ENCODE measurements around the gene NRG3.

The NRG3 gene

DNA sequence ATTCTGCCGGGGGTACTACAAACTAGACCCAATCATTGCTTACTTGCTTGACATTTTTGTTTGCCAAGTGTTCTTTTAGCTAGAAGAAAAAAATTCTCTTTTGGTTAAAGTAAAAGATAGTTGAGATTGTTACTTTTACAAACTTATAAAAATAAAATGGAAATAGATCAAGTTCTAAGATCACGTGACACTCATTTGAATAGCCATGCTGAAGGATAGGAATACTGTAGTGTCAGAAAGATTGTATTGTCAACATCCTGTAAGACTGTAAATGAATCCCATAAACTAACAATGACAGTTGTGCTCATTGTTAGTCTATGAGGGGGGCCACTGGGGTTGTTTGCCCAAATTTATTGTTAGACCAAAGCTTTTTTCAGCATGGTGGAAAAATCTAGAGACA lies 10.5 kb downstream of the NRG3 start:
- DNase-seq = no peak

DNA sequence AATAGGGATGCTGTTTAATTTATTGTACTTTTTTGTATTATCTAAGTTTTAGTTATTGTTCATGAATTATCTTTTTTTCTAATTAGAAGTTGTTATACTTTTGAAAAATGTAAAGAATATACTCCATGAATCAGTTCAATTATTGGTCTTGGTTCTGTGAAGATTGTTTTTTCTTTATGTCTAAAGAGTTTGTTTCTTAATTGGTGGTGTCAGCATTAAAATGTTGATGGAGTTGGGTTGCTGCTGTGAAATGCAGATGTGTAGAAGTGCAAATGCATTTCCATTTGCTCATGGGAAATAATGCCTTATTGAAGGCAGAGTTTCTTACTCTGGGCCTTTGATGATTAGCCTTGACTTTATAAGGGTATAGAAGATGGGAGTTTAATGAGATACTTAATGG lies 11.9 kb downstream of the NRG3 start:
- no peak for DNase-seq

DNA sequence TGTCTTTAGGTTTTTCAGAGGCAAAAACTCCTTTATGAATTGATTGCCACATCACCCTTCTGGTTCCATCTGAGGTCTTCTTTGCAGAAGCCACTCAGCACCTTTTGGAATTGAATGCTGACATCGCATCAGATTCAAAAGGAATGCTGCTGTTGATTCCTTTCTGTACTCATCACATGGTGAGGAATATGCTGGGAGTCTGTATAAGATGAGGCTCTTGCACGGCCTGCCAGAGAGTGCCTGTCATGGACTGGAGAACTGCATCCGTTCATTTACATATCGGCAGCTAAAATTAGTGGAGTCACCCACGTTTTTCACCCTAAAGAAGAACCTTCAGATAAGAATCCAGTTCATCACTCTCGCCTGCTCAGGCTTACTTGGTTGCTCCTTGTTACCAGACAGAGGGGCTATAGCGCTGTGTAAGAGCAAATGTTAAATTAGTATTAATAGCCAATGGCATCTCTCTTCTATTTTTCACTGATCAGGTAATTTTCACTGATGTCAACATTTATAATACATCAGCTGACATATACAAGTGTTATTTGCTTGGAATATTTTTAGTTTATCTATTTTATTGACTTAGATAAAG lies 14.3 kb downstream of the NRG3 start:
- DNase-seq = no peak

DNA sequence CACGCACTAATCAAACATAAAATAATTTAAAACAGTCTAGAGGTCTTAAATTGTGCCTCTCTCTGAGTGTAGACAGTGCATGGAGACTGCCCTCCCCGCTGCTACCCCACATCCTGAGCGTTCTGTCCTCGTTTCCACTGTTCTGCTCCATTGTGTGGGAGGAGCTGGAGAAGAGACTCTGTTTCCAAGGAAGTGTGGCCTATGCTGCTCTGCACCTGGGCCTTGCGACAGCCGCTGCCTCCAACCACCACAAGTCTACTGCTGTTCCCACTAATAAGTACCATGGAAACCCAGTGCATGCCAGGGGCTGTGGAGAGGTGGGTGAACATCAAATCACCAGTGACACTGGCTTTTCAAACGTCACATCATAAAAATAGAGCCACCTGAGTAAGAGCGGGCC lies 19.6 kb downstream of the NRG3 start:
- no peak for DNase-seq

DNA sequence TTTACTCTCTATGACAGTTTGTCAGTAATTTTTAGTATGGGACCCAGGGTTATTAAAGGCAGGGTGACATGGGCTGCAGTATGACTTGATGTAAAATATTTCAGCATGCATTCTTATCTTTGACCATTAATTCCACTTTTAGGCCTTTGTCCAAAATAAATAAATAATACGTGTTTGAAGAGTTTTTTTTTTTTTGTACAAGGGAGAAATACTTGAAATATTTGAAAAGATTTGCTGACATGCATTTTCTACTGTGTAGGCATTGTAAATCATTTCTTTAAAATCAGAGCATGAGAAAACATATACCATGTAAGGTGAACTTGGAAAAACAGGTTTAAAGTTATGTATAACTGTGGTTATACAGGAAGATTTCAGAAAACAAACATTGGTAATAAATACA lies 23.5 kb downstream of the NRG3 start:
- DNase-seq = no peak

DNA sequence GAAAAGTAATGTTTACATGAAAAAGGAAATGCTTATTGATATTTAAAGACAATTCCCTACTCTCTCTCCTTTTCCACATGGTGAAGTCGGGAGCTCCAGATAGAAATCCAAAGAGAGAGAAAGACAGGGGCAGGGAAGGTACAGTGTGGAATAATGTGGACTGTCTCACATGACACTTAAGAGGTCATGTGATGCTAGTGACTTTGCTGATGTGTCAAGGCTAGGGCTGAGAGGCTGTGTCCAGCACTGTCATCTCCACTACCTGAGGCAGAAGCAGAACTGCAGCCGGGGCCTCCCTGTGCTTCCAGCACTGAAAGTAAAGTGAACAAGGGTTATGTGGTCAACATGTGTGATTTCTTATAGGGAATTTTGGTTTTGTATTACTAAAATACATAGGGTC lies 26.0 kb downstream of the NRG3 start:
- no peak for DNase-seq

DNA sequence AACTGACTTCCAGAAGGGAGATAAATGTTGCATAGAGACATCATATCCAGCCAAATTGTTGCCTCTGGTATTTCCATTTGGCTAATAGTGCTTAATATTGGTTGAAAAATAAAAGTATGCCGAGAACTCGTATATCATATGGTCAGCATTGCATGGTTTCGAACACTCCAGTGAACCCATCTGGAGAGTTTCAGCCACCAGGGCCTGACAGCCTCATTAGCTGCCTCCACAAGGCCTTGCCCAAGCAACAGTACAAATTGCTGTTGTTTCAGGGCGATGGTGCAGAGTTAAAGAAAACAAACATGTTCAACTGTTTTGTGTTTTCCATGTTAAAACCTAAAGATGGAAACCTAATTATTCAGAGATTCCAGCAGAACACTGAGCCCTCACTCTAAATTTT lies 28.5 kb downstream of the NRG3 start:
- DNase-seq = no peak

DNA sequence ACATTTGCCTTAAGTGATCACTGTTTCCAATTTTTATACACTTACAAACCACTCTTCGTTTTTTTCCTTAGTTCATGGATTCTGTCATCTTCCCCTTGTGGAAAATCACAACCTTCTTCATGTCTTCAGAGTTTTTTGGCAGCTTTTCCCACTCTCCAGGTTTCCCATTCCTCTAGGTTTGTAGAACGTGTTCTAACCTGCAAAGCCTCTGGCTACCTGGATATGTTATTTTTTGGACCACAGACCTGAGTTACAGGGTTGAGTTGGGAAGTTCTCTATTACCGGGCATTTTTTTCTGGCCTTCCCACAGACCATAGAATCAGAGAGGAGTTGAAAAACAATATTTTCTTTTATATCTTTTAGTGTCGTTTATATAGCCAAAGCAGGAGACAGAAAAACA lies 30.2 kb downstream of the NRG3 start:
- no peak for DNase-seq

DNA sequence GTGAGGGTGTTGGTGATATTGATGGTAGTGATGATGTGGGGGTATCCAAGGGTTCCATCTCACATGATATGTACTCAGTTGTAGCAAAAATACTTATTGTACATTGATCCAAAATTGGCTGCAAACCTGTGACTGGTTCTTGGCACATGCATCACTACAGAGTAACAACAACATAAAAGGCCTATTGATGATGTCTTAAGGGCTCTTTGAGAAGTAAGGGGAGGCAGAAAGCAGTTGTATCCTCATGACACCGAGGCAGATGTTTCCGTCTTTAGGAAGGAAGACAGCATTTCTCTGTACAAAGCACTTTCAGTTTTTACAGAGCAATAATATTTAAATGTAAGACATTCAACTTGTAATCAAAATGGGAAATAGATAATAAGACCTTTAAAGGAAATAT lies 34.5 kb downstream of the NRG3 start:
- no peak for DNase-seq

DNA sequence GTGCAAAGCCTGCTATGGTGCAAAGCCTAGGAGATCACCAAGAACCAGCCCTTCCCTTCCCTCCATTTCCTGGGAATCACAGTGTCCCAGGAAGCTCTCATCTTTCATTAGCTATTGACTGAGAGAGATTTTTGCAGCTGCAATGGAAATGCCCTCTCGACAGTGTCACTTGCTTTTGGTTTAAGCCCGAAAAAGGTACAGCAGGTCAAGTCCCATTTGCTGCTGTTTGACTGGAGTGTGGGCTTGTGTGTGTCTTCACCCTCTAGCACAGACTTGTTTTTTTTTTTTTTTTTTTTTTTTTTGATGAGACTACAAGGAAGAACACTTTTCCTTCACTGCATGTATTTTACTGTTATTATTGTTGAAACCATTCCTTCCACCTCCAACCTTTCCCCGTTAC lies 36.3 kb downstream of the NRG3 start:
- no peak for DNase-seq

DNA sequence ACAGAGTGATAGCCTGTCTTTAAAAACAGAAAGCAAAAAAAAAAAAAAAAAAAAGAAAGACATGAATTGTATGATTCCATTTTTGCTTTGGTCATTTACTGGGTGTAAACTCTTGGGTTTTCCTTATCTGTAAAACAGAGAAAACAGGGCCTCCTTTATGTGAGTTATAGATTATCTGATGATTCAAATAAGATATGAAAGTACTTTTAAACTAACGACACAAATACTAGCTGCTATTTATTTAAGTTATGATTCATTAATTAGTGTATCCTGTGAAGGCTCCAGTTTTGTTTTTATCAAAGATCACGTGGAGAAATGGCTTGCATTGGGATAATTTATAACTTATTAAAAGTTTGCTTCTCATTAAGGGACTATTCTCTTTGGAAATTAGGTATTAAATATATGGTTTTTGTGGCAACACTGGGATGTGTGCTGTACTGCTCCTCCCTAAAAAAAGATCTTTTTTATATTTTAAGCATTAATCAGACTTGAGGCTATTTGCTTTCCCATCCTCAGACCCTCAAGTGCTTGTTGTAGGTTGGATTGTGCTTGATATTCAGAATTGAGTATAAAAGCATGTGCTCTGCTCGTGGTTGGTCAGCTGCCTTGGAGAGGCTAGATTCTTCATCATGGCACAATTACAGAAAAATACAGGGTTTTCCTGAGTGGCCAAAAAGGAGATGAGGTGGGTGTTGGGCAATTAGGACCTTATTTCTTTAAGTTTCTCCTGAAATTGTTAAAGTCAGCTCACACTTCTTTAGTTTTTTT lies 39.9 kb downstream of the NRG3 start:
- no peak for DNase-seq

DNA sequence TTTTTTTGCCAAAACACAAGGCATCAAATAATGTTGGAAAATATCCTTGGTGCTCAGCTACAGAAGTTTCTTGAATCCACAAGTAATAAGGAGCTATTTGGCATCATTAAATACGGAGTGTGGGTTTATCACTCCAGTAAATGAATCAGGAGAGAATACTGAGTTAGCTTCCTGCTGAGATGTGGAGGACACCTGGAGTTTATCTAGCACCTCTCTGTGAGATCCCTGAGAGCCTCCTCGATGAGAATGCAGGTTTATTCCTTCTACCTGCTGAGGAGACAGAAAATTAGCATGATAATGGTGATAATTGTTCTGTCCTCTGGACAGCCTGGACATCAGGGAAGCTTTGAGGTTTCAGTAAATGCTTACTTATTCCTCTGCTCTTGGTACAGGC lies 40.5 kb downstream of the NRG3 start:
- DNase-seq = no peak

DNA sequence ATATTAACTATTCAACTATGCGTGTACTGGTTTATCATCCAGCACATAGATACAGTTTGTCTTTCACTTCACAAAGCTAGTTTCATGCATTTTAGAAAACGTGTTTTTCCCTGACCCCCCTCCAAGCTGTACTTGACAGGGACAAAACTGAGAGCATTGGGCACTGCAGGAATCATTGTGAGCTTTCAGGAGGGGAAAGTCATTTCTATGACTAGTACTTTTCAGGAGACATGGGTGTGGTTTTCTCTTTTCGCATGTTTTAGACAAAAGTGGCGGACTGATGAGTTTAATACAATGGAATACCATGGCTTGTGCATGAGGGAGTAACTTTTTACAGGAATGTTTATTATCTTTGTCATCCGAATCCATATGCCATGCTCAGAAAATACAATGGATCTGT lies 42.7 kb downstream of the NRG3 start:
- DNase-seq = no peak

DNA sequence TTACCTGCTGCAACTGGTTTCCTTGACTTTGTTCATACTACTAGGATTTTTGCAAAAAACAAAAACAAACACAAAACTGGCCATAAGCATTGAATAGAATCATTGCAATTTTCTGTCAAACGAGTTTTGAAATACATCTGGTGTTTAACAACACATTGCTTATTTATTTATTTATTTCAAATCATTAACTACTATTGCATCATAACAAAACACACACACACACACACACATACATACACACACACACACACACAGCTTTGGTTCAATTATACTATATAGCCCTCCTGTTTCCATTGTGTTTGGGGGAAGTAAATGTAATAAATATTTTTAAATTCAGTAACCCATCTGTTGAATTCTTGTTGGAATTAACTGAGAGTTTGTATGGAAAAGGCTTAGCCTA lies 43.8 kb downstream of the NRG3 start:
- DNase-seq = no peak

DNA sequence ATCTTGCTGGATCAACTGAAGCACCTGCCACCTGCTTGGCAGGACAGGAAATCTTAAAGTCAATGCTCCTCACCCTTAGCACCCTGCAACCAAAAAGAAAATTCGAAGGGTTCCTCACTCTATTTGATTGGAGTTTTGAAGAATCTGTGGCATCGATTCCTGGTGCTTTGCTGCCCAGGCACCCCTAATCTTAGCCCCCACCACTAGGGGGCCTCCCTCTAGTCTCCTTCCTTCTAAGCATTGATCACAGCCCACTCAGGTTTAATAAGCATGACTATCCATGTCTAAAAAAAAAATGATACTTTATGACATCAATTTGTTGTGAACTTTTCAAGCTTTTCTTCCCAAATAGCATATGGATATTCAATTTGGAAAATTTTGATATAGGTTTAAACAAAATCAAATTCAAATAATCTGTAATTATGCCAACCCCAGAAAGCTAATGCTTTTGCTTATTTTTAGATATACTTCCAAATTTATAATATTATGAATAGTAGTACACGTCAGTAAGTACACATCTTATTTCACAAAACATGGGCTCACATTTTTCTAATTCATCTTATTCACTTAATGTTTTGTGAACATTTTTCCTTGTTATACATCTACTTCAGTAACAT lies 45.3 kb downstream of the NRG3 start:
- no peak for DNase-seq

DNA sequence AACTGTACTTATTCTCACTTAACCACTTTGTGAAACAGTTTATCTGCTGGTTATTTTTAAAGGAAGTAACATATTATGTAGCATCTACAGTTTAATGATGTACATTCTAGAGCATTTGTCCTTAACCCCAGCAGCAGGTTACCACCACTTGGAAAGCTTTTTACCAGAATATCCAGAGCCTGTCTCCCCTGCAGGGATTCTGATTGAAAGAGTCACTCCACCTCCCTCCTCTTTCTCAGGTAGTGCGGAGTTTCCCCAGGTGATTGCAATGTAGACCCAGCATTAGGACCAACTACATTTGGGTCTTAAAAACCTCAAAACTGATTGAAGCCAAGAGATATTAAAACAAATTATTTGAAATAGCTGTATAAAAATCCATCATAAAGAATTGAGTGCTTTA lies 53.1 kb downstream of the NRG3 start:
- DNase-seq = no peak

DNA sequence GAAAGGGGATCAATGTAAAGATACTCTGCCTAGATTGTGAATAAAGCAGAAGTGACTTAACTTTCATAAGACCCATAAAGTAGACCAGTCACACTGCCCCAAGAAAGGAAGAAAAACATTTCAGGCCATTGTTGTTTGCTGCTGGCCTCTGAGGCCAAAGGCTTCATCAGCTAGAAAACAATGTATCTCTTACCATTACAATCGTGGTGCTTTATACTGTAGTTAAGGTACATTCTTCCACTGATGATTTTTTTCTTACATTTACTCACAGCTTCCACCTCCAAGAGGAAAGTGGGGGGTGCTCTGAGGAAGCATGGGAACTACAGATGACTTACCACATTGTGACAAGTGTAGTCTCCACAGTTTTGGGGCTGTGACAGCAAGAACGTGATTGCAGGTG lies 68.6 kb downstream of the NRG3 start:
- no peak for DNase-seq

DNA sequence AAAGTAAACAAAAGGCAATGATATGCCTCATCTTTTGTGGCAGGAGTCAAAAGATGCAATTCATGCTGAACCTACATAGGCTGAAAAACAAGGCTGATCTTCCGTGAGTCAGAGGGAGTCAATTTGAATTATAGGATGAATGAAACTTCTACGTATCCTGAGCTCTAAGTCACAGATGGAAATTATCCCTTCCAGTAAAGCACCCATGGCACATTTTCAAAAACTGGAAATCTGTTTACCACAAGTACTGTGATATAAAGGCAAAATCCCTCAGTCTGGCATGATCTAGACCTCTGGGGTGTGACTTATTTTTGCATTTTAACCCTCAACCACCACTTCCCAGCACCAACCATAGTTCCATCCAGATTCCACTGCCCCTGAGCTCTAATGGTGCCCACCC lies 69.6 kb downstream of the NRG3 start:
- no peak for DNase-seq

DNA sequence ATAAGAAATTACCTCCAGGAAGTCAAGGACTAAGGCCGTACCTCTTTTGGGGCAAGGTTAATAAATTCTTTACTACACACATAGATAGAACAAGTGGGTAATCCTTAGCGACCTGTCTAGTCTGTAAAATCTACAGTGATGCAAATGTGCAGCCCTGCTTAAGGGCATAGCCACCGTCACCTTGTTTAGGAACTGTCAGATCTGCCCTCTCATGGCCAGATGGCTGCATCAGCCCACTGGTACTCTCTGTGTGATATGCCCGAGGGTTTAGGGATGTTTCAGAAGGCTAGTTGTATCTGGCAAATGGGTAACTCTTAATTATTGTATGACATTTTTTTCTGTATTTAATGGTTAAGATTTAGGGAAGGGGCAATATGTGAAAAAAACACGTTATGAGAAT lies 74.3 kb downstream of the NRG3 start:
- DNase-seq = no peak

DNA sequence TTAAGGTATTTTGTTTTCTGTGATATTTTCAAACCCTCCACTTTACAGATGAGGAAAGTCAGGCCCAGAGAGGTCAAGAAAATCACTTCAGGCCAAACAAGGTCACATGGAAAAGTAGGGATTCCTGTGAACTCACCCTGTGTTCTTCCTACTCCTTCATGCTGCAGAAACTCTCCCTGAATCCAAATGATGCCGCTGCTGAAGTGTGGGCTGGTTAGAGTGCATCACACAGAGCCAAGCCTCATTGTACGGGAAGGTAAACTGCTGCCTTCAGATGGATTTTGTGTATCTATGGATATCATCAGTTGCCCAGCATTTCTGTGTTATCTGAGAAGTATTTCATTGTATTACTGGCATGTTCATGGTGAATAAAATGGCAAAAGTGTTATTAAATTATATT lies 75.4 kb downstream of the NRG3 start:
- no peak for DNase-seq

DNA sequence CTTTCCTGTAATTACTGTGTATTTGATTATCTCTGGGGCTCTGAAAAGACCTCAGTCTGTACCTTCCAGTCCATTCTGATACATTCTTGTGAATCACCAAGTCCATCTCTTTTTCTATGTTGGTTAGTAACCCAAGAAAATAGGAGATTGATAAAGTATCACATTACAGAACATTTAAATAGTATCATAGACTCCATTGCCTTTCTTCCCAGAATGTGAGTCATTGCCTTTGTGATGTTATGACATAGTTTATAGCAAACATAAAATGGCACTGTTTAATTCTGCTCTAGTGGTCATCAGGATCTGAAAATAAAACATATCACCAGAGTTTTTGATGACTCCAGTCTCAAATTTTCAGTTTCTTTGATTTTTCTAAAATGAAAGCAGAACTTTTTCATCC lies 78.4 kb downstream of the NRG3 start:
- DNase-seq = no peak

DNA sequence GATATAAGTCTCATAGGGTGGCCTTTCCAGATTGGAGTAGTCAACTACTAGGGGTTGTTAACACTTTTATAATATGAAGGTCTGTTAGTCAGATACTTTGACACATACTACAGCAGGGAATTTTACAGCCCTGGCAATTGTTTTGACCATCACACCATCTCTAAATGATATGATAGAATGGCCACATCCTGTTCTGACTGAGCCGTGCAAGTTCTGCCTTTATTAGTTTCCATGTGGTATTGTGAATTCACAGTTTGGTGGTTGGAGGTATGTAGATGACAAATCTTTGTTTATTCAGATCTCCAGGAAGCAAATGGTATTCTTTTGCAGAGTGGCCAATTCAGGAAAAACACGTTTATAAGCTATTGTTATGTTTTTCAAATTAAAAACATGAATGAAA lies 83.0 kb downstream of the NRG3 start:
- DNase-seq = no peak

DNA sequence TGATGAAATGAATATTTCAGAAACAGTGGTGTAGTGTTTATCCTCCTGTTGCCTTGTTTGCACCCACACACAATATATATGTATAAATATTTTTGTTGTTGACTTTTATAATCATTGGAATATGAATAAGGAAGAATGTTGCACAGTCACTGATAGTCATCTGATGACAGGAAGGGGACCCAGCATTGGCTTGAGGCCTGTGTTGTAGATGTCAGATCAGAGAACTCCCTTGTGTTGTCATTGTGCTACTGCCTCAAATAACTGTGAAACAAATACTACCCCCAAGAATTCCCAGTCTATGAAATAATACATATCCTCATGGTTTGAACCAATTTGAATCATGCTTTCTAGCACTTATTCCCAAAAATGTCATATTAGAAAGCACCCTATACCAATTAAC lies 84.0 kb downstream of the NRG3 start:
- no peak for DNase-seq

DNA sequence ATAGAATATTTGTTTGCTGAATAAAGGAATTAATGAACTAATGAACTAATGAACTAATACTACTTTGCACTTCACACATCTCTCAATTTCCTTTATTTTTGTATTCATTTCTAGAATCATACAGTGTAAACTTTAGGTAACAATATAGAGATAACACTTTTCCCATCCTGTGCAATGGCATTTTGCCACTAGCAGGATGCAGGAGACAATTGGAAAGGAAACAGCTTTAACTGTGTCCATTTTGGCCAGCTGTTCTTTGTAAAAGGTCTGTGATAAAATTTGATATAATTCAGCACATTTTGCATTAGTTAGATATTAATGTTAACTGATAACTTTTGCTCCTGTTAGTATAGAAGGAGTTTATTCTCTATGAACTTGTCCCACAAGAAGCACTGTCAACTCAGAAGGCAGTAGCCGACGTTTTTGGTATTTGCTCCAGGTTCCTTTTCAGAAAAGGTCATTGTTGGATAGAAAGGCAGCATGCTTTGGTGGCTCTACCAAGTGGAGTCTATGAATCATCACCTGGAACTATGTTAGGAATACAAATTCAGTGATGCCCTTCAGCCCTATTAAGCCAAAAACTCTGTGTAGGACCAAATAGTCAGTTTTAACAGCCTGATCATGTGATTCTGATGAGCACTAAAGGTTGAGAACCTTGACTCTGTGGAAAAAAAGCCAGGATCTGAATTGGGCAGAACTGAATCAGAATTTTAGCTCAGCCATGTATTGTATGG lies 86.6 kb downstream of the NRG3 start:
- no peak for DNase-seq
